HepG2 (cell line): Measurements from ENCODE around the gene DAZL.

ENCODE experiments used
- GABPA ChIP-seq, 2 experiments: IDR thresholded peaks; 2 replicates each; pipeline ENCODE4 v1.6.1; 2011 to 2016; ENCODE audit warnings: low read depth in 2 of 2, low read length in 1 of 2, missing biosample characterization in 1 of 2, missing genetic modification characterization in 1 of 2
- POLR2AphosphoS5 ChIP-seq: IDR thresholded peaks from 2 replicates; pipeline ENCODE4 v1.6.1; 2012; ENCODE audit warnings: low read depth, low read length
- SIN3A ChIP-seq: IDR thresholded peaks from 2 replicates; pipeline ENCODE4 v1.6.1; 2011; ENCODE audit warnings: low read depth, mild to moderate bottlenecking, control low read depth, low read length, borderline replicate concordance
- TF ChIP-seq, protein P1 (sequence below): sonication (generic); formaldehyde crosslinking; IDR thresholded peaks from 2 replicates; pipeline ENCODE4 v1.5.0; 2020; ENCODE audit warnings: mild to moderate bottlenecking, missing genetic modification reagents, moderate library complexity

DNA sequence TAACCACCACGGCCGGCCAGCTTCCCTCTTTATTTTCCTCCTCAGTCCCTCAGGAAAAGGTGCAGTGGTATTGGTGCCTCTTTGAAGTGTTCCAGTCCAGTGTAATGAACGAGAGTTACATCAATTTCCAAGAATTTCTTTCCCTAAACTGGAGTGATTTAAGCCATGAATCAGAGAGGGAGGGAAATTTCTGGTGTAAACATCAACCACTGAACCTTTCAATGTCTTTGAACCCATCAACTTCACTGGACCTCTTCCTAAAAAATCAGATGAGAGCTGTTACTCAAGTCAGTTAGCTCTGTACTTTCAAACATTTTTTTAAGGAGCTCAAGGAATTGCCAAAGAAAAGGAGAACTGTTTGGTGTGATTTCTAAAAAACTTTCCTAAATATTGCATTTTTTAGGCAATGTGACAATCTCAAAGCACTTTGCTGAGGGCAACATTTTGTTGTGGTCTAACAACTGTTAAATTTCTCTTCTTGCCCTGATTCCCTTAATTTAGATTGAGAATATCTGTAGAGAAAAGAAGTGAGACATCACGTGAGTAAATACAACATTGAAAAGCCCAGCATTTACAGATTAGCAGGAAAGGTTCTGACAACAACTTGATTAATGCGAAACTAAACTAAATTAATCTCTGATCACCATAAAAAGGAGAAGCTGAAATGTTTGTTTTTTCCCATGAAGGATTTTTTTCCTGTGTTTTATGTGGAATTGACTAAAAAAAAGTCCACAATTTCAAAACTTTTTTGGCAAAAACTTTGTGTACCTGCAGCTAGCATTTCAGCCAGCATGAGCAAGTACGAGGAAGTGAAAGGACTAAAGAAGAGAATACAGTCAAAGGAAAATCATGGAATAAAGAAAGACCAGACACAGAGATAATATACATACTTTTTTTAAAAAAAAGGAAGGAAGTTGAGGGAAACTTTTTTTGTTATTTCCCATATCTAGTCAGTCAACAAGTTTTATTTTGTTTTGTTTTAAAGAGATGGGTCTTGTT, 9.1 kb upstream of the DAZL start:
- TF ChIP-seq GABPA (IDR thresholded peaks at IDR 0.05; ENCODE audit: low read depth, low read length) (no peak), GABPA (CRISPR knock-in tag; IDR thresholded peaks at IDR 0.05; ENCODE audit: low read depth) (no peak), SIN3A (no peak), POLR2AphosphoS5 (no peak)
- TF ChIP-seq, protein P1, sequence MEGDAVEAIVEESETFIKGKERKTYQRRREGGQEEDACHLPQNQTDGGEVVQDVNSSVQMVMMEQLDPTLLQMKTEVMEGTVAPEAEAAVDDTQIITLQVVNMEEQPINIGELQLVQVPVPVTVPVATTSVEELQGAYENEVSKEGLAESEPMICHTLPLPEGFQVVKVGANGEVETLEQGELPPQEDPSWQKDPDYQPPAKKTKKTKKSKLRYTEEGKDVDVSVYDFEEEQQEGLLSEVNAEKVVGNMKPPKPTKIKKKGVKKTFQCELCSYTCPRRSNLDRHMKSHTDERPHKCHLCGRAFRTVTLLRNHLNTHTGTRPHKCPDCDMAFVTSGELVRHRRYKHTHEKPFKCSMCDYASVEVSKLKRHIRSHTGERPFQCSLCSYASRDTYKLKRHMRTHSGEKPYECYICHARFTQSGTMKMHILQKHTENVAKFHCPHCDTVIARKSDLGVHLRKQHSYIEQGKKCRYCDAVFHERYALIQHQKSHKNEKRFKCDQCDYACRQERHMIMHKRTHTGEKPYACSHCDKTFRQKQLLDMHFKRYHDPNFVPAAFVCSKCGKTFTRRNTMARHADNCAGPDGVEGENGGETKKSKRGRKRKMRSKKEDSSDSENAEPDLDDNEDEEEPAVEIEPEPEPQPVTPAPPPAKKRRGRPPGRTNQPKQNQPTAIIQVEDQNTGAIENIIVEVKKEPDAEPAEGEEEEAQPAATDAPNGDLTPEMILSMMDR, result no peak
